ENCODE results near the gene PPP1R8. TPM values are rescaled to one million over a fixed set of nuclear protein-coding genes. Genes with fewer than 3 reads are reported as not detected.

The PPP1R8 gene
- total RNA-seq, 1 experiment from 2014 or later = 57.4 TPM

- Histone ChIP-seq H3K79me2 (ENCODE audit: insufficient read depth, low read length) (no peaks in the 10 kb centered on the region), H3K4me3 (replicated peaks in 1 of 2; ENCODE audit: low read depth in 1 of 2, low read length in 2 of 2) (no peak overlapping the region), H3K4me1 (ENCODE audit: control insufficient read depth in 1 of 2, insufficient read depth in 2 of 2, low read length in 2 of 2) (no peaks in the 10 kb centered on the region), H2AFZ (ENCODE audit: low read depth, low read length, poor library complexity, severe bottlenecking) (no peak overlapping the region), H3K27me3 (ENCODE audit: insufficient read depth, low read length) (no peaks in the 10 kb centered on the region), H3K27ac (ENCODE audit: low read depth, low read length) (no peak overlapping the region), H3K36me3 (ENCODE audit: control insufficient read depth in 1 of 2, insufficient read depth in 2 of 2, low read length in 2 of 2) (peaks cover 5 to 17% of the 10 kb centered on the region in 2 experiments; a peak in 3 of 4 replicates), H3K4me2 (ENCODE audit: low read length) (no peak overlapping the region), H4K20me1 (ENCODE audit: insufficient read depth) (no peaks in the 10 kb centered on the region), H3K9ac (ENCODE audit: low read length) (no peak overlapping the region), H3K9me3 (ENCODE audit: control insufficient read depth in 1 of 2, insufficient read depth in 1 of 2, low read depth in 1 of 2, low read length in 2 of 2) (no peaks in the 10 kb centered on the region), H3K9me2 (ENCODE audit: insufficient read depth) (no peaks in the 10 kb centered on the region)
- ChIA-PET POLR2A (interaction anchor here (0.8 kb wide), 1 partner anchor 12 kb away, joined by 5 read pairs; no protein-coding TSS in a partner anchor), CTCF (no interaction called here), RAD21 (ENCODE audit: low non-redundant PET in 1 of 2, low total read pairs in 2 of 2, uncharacterized antibody in 2 of 2, unreplicated experiment in 2 of 2) (no interaction called here)
- no TSS peak for BruUV-seq (replicated peaks)
- intact Hi-C loops (cut with micrococcal nuclease) = no loop called here
- ATAC-seq (no peak), DNase-seq (ENCODE audit: low read depth, low spot score) (no peak)
- TF ChIP-seq SRF (IDR thresholded peaks at IDR 0.05; ENCODE audit: low read depth) (no peak), ELF1 (IDR thresholded peaks at IDR 0.05; ENCODE audit: borderline replicate concordance, low read depth) (no peak), EGR1 (IDR thresholded peaks at IDR 0.05; ENCODE audit: low read depth) (no peak), ZNF274 (IDR thresholded peaks at IDR 0.05; ENCODE audit: low read depth, low read length) (no peak), TCF7L2 (IDR thresholded peaks at IDR 0.05; ENCODE audit: borderline replicate concordance, extremely low read depth, insufficient read depth, insufficient read length) (no peak), POLR2AphosphoS5 (IDR thresholded peaks at IDR 0.05; ENCODE audit: low read depth, low read length) (no peak), CEBPB (IDR thresholded peaks at IDR 0.05; ENCODE audit: low read depth) (no peak), YY1 (IDR thresholded peaks at IDR 0.05; ENCODE audit: extremely low read depth, insufficient replicate concordance, low read depth, low read length) (no peak), FOSL1 (IDR thresholded peaks at IDR 0.05; ENCODE audit: low read depth) (no peak), SP1 (IDR thresholded peaks at IDR 0.05; ENCODE audit: low read depth) (no peak), REST (IDR thresholded peaks at IDR 0.05; ENCODE audit: low read depth) (no peak), RAD21 (IDR thresholded peaks at IDR 0.05; ENCODE audit: low read depth) (no peak), MAX (IDR thresholded peaks at IDR 0.05) (no peak), ZBTB33 (IDR thresholded peaks at IDR 0.05; ENCODE audit: extremely low read depth, insufficient replicate concordance, low read length) (no peak), JUND (IDR thresholded peaks at IDR 0.05) (no peak), EZH2phosphoT487 (IDR thresholded peaks at IDR 0.05; ENCODE audit: borderline replicate concordance) (no peak), EZH2 (IDR thresholded peaks at IDR 0.05) (no peak), POLR2A (IDR thresholded peaks at IDR 0.05; ENCODE audit: borderline replicate concordance, extremely low read depth, insufficient read depth, insufficient read length) (no peak)
These were observed 56.2 kb downstream of the PPP1R8 start for GRCh38 chr1:27886744-27887143.
